COR-L47 (cell line): ENCODE data around the gene FBF1.

Source experiments
- DNase-seq: peaks from one replicate; lab custom pipeline; 2025; lab: John Stamatoyannopoulos, UW

FBF1 gene

GRCh38 chr17:75959051-75959838, 18.4 kb upstream of the FBF1 start:
- no peak for DNase-seq

GRCh38 chr17:75950855-75951554, 10.2 kb upstream of the FBF1 start:
- no peak for DNase-seq

GRCh38 chr17:75950421-75950820, 9.6 kb upstream of the FBF1 start:
- DNase-seq = no peak

GRCh38 chr17:75945211-75945610, 4.4 kb upstream of the FBF1 start:
- no peak for DNase-seq

GRCh38 chr17:75943491-75943890, 2.6 kb upstream of the FBF1 start:
- no peak for DNase-seq

DNA sequence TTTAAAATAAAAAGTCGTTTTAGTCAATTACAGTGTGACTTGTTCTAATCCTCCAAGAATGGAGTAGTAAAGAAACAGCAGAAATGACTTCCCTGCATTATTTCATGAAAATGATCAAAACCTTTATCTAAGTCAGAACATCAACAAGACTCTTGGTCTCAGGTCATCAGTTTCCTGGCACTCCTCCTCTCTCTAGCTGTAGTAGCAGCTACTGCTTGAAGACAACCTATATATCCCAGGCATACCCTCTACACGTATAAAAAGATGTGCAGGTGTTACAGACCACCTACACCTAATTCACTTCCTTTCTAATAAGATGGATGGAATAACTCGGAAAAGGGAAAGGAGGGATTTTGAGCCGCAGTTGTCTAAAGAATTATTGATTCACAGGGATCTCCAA, 1.6 kb upstream of the FBF1 start:
- no peak for DNase-seq

- no peak for DNase-seq
Measured at GRCh38 chr17:75941442-75941819, 589 bp upstream of the FBF1 start.

DNA sequence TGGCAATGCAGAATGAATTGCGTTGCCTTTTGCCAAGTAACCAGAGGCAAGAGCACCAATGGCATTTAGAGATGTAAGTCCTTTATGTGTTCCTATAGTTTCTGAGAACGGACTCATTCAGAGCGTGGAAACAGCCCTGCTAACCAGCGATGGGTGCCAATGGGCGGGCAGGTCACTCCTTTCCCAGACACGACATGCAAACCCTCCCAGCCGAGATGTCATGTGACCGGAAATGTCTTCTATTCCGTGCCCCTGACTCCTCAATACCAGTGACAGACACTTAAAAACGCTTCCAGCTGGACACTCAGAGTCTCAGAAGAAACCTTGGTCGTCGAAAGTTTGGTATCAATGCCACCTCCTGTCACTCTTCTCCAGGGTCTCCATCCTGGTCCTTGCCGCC, 3.2 kb downstream of the FBF1 start:
- DNase-seq = no peak

DNA sequence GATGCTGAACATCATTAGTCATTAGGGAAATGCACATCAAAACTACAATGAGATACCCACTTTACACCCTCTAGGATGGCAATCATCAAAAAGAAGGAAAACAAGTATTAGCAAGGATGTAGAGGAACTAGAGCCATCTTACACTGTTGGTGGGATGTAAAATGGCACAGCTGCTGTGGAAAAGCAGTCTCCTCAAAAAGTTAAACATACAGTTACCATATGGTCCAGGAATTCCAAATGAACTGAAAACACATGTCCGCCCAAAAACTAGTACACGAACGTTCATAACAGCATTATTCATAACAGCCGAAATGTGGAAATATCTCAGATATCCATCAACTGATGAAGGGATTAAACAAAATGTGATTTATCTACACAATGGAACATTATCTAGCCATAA, 7.0 kb downstream of the FBF1 start:
- DNase-seq = no peak

- DNase-seq = no peak
Measured at GRCh38 chr17:75932852-75933251, 8.0 kb downstream of the FBF1 start.

DNA sequence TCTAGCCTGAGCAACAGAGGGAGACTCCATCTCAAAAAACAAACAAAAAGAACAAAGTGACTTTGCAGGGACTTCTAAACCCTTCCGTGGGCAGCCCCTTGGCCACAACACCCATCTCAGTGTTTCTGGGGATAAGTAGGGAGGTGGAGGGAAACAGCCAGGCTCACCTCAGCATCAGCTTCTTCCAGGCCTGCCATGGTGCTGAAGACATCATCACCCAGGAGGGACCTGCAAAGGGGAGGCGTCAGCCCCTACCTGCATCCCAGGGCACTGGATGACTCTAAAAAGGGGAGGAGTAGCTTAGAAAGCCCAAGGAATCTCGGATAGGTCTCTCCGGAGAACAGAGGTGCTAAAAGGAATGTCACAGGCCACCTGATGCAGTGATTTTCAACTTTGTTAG, 9.8 kb downstream of the FBF1 start:
- no peak for DNase-seq

- DNase-seq = peak; percentile 48
Measured at GRCh38 chr17:75927286-75927922, 13.4 kb downstream of the FBF1 start.

GRCh38 chr17:75926456-75926855, 14.4 kb downstream of the FBF1 start:
- no peak for DNase-seq

GRCh38 chr17:75925912-75926311, 14.9 kb downstream of the FBF1 start:
- DNase-seq = no peak

DNA sequence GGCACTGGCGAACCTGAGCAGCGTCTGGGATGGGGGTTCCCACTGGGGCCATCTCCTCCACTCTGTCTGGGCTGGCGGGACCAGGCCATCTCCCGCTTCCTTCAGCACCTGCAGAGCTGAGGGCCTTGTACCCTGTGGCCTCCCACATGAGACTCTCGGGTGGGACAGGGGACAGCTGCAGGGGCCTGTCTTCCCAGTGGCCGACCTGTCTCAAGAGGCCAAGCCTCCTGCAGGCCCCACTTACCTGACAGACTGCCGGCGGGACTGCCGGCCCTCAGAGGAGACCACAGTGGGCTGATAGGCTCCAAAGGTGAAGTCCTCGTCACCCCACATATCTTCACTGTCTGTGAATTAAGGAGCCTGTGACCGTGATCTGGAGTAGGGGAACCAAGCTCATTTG, 15.7 kb downstream of the FBF1 start:
- DNase-seq = no peak

DNA sequence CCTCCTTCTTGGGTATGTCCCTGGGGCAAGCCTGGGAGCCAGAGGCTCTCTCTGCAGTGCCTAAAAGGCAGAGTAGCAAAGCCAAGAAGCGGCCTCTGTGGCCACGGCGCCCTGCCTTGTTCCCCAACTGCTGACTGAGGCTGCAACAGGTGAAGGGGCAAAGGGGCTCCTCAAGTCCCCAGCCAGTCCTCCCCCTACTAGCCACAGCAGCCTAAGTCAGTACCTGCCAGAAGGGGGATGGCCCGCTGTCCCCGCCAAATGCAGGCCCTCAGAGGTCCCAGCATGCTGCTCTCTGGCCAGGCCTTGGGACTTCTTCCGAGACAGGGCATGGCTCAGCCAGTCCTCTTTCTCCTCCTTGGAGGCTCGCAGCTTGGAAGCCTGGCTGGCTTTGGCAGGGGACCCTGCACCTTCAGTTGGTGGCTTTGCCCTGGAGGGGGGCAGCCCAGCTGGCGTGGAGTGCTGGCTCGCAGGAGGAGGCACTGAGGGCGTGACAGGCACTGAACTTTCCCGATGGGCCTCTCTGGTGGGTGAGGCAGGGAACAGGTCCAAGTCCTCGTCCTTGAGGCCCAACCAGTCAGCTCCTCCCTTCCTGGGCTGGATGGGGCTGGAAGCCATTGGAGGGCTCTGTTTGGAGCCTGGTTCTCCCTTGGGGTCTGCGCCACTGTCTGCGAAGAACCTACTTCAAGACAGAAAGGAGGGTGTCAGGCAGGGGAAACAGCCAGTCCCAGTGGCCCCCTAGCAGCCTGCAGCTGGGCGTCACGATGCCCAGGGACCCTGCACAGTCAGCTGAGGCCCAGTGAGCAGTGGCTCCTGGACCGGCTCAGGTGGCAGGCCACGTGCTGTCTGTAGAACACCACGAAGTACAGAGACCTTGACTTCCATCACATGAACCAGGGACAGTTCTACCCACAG, 17.6 kb downstream of the FBF1 start:
- no peak for DNase-seq

DNA sequence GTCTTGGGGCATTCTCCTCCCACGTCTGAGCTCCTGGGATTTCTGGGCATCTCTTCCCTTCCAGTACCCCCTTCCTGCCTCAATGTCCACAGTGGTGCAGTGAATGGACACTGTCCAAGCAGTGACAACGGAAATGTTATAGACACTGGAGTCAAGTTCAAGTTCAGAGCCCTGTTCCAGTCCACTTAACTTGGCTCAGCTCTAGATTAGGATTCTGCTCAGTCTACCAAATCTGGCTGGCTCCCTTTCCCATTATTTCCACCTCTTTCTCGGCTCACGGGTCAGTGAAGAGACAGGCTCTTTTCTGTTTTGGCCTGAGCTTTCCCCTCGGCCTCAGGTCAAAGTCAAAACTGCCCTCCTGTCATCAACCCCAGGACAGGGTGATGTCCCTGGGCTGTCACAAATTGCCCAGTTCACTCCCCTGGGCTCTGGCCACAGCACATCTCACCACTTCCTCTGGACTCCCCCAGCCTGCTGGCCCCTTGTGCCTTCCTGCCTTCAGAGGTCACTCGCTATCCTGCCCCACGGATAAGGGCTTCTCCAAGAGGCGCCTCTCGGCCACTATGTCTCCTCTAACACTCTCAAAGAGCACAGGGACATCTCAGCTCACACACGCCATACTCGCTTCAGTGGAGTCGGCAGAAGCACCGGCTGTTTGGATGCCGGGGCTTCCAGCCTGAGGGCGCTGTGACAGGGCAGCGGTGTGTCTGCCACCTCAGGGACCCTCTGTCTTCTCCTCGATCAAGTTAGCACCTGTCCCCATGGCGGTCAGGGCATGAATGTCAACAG, 18.5 kb downstream of the FBF1 start:
- no peak for DNase-seq

DNA sequence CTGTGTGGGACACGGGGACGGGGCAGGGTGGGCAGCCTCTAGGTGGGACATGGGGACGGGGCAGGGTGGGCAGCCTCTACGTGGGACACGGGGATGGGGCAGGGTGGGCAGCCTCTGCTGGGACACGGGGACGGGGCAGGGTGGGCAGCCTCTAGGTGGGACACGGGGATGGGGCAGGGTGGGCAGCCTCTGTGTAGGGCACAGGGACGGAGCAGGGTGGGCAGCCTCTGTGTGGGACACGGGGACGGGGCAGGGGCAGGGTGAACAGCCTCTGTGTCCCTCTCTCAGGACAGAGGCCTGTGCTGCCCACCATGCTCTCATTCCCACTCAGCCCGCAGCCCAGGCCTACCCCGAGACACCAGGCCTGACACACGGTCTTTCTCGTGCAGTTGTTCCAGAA, 19.2 kb downstream of the FBF1 start:
- DNase-seq = no peak

- DNase-seq = peak; percentile 81
Measured at GRCh38 chr17:75920045-75920560, 20.7 kb downstream of the FBF1 start.

- DNase-seq = no peak
Measured at GRCh38 chr17:75919611-75920010, 21.2 kb downstream of the FBF1 start.

- DNase-seq = no peak
Measured at GRCh38 chr17:75917917-75918445, 22.9 kb downstream of the FBF1 start.
